Esophagus mucosa (tissue), 1 donor: ENCODE results near the gene CXCL1. TPM values are rescaled to one million over a fixed set of nuclear protein-coding genes. Genes with fewer than 3 reads are reported as not detected.

Experiments
- ATAC-seq: fragments of 200-7000 bp; cut with Tn5 transposase; one replicate; pipeline ENCODE4 v1.9.1; 2020
- total RNA-seq: library from RNA; stranded (reverse); gene quantifications from one replicate; pipeline ENCODE4 v1.2.4, GENCODE V29; 2023
- donor health status: DM: yes; HTN: yes; CAD: no.

The CXCL1 gene
- total RNA-seq, 1 donor from 2014 or later, result 22.9 TPM

DNA sequence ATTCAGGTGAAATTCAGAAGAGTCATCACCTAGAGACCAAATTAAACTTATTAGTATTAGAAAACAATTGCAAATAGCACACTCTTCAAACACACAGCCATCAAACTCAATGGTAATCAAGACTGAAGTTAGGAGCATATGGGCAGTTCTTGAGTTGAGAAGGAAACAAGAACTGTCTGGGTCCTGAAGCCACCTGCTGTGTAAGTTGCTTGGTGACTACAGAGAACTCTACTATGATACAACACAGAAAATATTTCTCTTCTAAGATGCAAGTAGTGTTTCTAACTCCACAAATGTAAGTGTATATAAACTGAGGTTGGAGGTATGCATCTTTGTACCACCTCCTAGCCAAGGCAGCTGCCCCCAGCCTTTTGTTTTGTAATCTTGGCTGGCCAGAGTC is 16.4 kb upstream of the CXCL1 start:
- no peak for ATAC-seq

DNA sequence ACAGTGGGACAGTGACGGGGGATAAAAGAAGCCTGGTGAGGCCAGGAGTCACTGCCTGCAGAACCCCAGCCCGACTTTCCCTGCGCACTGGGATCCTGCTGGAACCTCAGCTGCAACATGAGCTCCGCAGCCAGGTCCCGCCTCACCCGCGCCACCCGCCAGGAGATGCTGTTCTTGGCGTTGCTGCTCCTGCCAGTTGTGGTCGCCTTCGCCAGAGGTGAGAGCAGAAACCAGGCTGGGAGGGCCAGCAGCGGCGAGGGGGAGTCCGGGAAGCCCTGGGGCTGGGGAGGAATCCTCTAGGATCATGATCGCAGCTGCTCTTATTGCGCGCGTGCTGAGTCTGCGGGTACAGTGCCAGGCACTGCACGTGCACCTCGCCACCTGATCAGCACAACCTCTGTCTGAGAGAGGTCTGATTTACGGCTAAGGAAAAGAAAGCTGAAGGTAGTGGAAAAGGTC is 15.9 kb upstream of the CXCL1 start, which contains the start of gene PF4V1:
PF4V1 (plus strand) TSS at position 51 of the 459 bp plus-strand sequence; CDS start at position 118, 67 bp downstream.
- peak; percentile 36 for ATAC-seq

GRCh38 chr4:73853718-73854473 is 15.3 kb upstream of the CXCL1 start:
- ATAC-seq, result no peak

- no peak for ATAC-seq
Observed at GRCh38 chr4:73855406-73855805, 13.8 kb upstream of the CXCL1 start.

DNA sequence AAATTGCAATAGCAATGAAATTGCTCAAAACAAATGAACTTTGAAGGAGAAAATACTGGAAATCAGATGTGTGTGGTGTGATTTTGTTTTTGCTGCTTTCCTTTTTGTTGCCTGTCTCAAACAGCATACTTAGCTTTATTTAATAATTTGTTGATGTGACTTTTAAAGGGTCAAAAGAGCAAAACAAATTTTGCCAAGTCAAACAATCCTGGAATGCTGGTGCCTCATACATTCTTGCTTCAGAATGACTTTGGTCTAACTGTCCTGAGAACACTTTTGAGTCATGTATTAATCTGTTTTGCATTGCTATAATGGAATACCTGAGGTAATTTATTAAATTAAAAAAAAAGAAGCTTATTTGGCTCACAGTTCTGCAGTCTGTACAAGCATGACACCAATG is 12.7 kb upstream of the CXCL1 start:
- ATAC-seq, result no peak

DNA sequence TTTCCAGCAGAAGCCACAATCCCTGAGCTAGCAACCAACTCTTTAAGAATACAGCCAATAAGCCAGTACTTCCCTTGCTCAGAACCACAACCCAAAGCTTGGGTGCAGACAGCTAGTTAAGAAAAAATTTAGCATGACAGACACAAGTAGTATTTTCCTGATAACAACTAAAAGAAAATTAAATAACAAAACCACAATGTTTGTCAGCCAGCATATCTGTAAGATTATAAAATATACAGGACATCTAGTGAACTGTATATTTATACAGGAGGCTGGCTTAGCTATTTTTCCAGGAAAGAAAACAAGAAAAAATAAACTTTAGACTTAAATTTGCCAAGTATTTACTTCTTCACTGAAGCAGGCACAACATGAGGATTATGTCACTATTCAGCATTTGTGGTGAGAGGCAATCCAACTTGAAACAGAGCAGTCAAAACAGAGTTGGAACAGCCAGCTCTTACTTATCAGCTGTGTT is 9.5 kb upstream of the CXCL1 start:
- no peak for ATAC-seq

DNA sequence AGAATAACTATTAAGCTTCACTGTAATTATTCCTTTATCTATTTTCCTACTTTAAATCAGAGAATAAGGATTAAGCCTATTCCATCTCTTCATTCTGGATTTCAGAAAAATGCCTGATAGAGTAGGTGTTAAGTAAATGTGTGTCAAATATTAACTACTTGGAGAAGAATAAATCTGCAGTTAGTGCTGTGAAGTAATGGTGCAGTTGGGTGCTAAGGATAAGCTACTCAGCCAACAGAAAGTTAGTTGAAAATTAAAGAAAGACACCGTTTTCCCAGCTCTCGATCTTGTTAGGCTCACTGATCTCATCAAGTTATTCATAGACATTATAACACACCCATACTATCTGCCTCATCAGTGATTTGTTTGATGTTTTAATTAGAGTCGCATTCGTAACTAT is 9.0 kb upstream of the CXCL1 start:
- no peak for ATAC-seq

- no peak for ATAC-seq
Observed at GRCh38 chr4:73860917-73861316, 8.3 kb upstream of the CXCL1 start.

GRCh38 chr4:73862322-73862721 is 6.9 kb upstream of the CXCL1 start:
- ATAC-seq, result no peak

DNA sequence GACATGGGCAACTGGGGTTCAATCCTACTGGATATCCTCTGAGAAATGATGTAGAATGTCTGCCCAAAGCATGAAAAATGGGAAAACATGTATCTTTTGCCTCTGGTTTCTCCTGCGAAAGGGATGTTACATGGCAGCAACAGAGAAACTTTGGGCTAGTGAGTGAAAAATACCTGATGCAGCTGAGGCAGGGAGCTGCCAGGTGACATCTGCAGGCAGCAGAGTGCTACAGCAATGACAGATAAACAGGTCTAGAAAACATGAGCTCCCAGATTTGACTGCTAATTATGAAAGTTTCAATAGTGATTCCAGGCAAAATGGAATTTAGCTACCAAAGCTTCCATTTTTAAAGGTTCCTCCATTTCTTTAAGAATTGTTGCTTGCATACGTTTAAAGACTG is 4.8 kb upstream of the CXCL1 start:
- ATAC-seq, result no peak

DNA sequence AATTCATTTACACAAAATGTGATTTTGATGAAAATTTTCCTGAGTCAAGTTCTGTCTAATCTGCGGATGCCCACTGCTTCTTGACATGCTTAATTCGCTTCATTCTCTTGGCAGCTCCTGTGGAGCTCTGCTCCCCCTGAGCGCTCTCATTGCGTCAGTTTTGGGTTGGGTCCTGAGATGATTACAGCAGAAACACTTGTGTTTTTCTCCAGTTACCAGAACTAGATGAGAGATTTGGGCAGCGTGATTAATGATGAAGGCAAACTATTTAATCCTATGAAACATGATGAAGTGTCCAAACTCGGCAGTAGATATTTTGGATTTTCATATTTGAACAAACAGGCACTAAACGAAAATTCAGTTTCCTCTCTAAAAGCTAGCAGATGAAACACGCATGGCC is 4.2 kb upstream of the CXCL1 start:
- no peak for ATAC-seq

GRCh38 chr4:73865431-73866096 is 3.6 kb upstream of the CXCL1 start:
- no peak for ATAC-seq

DNA sequence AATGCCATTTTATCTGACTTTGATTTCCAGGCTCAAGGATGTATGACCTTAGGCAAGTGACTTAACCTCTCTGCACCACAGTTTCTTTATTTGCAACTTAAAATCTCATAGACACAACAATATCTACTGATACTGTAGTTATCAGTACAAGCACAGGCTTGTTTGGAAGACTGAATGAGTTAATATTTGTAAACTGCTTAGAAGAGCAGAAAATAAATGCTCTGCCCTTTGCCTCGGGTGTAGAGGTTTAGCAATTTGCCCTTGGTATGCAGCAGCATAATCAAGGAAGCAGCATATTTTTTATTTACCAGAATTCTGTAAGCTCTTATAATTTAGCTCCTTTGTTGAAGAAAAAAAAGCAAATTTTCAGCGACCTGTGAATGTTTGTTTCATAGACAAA is 2.9 kb upstream of the CXCL1 start:
- no peak for ATAC-seq

DNA sequence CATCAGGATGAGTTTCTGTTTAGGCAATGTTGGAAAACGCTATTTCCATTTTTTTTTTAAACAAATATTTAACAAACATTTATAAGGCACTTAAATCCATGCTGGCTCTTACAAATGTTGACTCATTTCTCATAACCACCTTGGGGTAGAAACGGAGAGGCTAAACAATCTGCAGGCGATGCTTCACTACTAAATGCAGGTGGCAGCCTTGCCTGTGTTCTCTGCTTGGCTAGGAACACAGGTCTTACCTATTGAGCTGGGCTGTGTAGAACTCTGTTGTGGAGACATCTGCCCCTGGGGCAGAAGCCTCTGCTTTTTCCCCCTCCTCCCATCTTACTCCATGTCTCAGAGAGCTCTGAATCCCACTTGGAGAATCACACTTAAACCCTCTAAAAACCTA is 1.4 kb upstream of the CXCL1 start:
- ATAC-seq, result peak; percentile 63

GRCh38 chr4:73868206-73869129 is 725 bp upstream of the CXCL1 start:
- no peak for ATAC-seq

GRCh38 chr4:73870260-73870659 is 1.1 kb downstream of the CXCL1 start:
- ATAC-seq, result peak; percentile 36

- ATAC-seq, result no peak
Observed at GRCh38 chr4:73870768-73871167, 1.6 kb downstream of the CXCL1 start.

DNA sequence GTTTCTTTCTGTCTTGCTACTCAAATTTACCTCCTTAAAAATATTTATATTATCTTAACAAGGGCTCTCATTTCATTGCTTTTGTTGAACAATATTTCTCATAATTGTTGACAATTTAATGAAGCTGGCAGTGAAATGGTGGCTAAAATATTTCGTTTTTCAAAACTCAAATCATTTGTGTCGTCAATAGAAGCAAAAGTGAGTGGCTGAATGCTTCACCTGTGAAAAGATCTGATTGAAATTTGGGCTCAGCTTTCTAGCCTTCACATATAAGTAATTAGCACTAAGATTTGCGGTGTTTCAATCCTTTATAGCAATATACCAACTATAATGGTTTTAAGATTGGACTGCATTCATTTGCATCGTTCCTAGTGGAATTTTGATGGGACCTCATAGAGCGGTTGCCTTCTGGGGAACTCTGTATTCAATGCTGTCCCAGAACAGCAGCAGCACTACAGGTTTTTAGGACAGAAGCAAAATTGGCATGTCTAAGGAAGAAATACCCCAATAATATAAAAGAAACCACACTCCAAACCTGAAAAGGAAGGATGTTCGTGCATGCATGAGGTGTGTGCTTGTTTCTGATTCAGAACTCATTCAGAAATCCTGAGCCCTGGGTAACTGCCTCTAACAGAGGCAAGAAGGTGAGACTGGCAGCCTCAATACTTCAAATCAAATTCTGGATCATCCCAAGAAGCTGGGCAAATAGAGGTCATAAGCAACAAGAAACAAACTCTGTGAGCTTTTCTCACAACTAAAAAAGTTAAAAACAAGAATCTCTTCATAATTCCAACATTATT is 2.5 kb downstream of the CXCL1 start:
- ATAC-seq, result no peak

GRCh38 chr4:73872316-73873108 is 3.3 kb downstream of the CXCL1 start:
- peak; percentile 37 for ATAC-seq

DNA sequence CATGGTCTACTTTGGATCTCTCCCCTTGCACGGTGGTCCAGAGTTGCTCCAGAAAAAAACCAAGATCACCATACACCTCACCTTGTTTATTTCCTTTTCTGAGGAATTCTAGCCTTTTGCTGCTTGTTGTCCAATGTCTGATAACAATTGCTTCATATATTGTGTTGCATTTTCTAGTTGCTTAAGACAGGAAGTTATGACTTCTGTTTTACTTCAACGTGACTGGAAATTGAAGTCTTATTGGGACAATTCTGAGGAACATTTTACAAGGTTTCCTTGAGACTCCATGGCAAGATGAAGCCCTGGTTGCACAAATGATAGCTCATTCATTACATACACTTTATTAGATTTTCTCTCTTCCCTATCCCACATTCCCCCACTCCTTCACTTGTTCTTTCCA is 5.2 kb downstream of the CXCL1 start:
- no peak for ATAC-seq

DNA sequence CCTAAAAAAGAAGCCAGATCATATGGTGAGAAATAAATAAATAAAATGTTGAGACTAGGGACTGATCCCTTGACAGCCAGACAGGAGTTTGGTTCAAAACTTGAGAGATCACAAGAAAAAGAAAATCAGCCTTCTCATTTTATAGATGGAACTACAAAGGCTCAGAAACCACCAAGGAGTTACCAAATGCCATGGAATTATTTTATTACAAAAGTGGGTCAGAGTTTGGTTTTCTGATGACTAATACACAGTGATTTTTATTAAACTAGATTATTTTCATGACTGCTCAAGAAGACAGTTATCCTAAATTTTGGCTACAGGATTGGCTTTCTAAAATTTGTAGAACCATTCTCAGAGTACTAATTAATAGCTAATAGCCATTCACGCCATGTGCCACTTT is 6.2 kb downstream of the CXCL1 start:
- no peak for ATAC-seq
